Measurements from ENCODE around the gene CCDC6. TPM values are rescaled to one million over a fixed set of nuclear protein-coding genes. Genes with fewer than 3 reads are reported as not detected.

The CCDC6 gene
- total and polyA plus RNA-seq, 9 of the 15 experiments (the other 6 are each of a cell fraction or from before 2014, with no cell fraction given) = 10.4 to 41.0 (median 20.9) TPM

GRCh38 chr10:59902016-59902415 is 4.3 kb downstream of the CCDC6 start:
- no peak for ATAC-seq
- Histone ChIP-seq H3K4me2 (ENCODE audit: insufficient read depth, low read length) (no peak overlapping the region), H3K79me2 (ENCODE audit: control insufficient read depth, insufficient read depth, low read length) (peaks cover 97% of the 10 kb centered on the region), H3K9me1 (ENCODE audit: control insufficient read depth, insufficient read depth, low read length) (no peaks in the 10 kb centered on the region), H2AFZ (ENCODE audit: low read depth, low read length) (no peak overlapping the region), H3K27ac (ENCODE audit: extremely low read depth, low read depth, low read length) (no peak overlapping the region), H3K4me3 (no peak overlapping the region), H4K20me1 (replicated peaks; ENCODE audit: control insufficient read depth, insufficient read depth, low read length) (peaks cover 8% of the 10 kb centered on the region; the same call in 1 of the 2 replicates), H3K9ac (ENCODE audit: insufficient read depth in 1 of 2, low read depth in 2 of 2, low read length in 2 of 2) (no peak overlapping the region), H3K27me3 (ENCODE audit: control insufficient read depth in 2 of 2, insufficient read depth in 2 of 2, low read length in 2 of 2) (no peaks in the 10 kb centered on the region), H3K4me1 (replicated peaks in 1 of 2; ENCODE audit: control insufficient read depth in 2 of 2, insufficient read depth in 2 of 2, low read length in 2 of 2) (peaks cover 15 to 35% of the 10 kb centered on the region in 2 experiments), H3K9me3 (replicated peaks; ENCODE audit: control insufficient read depth, insufficient read depth, low read depth, low read length) (no peaks in the 10 kb centered on the region), H3K36me3 (ENCODE audit: control insufficient read depth, insufficient read depth, low read length) (peaks cover 33% of the 10 kb centered on the region)
- intact Hi-C loops (cut with micrococcal nuclease) = no loop called here
- in situ Hi-C loops (cut with MboI) = no loop called here
- 76% methylated on average over 4 of the region's 4 CpGs for WGBS (ENCODE audit: insufficient coverage, low coverage, missing lambda C conversion rate)
- no peak for DNase-seq (ENCODE audit: extremely low read depth in 1 of 4, low spot score in 3 of 4)
- BruUV-seq (replicated peaks) = no TSS peak
- TF ChIP-seq MXI1 (IDR thresholded peaks at IDR 0.05; ENCODE audit: low read depth, low read length) = no peak
- TF ChIP-seq CC2D1A (IDR thresholded peaks at IDR 0.05) = no peak
- no peak for TF ChIP-seq SMARCB1 (IDR thresholded peaks at IDR 0.05; ENCODE audit: insufficient read length, low read depth)
- TF ChIP-seq, protein P1, sequence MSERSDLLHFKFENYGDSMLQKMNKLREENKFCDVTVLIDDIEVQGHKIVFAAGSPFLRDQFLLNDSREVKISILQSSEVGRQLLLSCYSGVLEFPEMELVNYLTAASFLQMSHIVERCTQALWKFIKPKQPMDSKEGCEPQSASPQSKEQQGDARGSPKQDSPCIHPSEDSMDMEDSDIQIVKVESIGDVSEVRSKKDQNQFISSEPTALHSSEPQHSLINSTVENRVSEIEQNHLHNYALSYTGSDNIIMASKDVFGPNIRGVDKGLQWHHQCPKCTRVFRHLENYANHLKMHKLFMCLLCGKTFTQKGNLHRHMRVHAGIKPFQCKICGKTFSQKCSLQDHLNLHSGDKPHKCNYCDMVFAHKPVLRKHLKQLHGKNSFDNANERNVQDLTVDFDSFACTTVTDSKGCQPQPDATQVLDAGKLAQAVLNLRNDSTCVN (CRISPR knock-in tag; IDR thresholded peaks at IDR 0.05) = no peak
- no peak for TF ChIP-seq U2AF1 (optimal IDR thresholded peaks at IDR 0.05; ENCODE audit: low read depth, low read length)
- no peak for TF ChIP-seq ZNF668 (CRISPR knock-in tag; IDR thresholded peaks at IDR 0.05)
- TF ChIP-seq HCFC1 (IDR thresholded peaks at IDR 0.05; ENCODE audit: low read depth, low read length) = no peak
- no peak for TF ChIP-seq NBN (IDR thresholded peaks at IDR 0.05; ENCODE audit: low read depth)
- no peak for TF ChIP-seq ZNF449 (CRISPR knock-in tag; IDR thresholded peaks at IDR 0.05)
- TF ChIP-seq RNF2 (IDR thresholded peaks at IDR 0.05) = no peak
- no peak for TF ChIP-seq GATAD2A (IDR thresholded peaks at IDR 0.05)
- no peak for TF ChIP-seq ATF4 (CRISPR knock-in tag; IDR thresholded peaks at IDR 0.05)
- no peak for TF ChIP-seq ZNF592 (IDR thresholded peaks at IDR 0.05)
- no peak for FAIRE-seq
- ChIA-PET POLR2A (interaction anchor here (1.9 kb wide), 1 partner anchor 10 kb away, joined by 6 read pairs; no protein-coding TSS in a partner anchor), CTCF (ENCODE audit: low intra/inter-chr PET ratio) (no interaction called here)
